ENCODE data around the gene CCDC60.

CCDC60 gene

GRCh38 chr12:119383206-119383605 lies 48.7 kb downstream of the CCDC60 start:
- in situ Hi-C loops (cut with HindIII; ENCODE audit: low sequenced_read_pairs), result no loop called here

- in situ Hi-C loops (cut with HindIII; ENCODE audit: low sequenced_read_pairs), result no loop called here
These were observed 49.8 kb downstream of the CCDC60 start for GRCh38 chr12:119384340-119384739.

GRCh38 chr12:119385659-119386058 lies 51.1 kb downstream of the CCDC60 start:
- in situ Hi-C loops (cut with HindIII; ENCODE audit: low sequenced_read_pairs), result no loop called here

GRCh38 chr12:119389687-119390086 lies 55.2 kb downstream of the CCDC60 start:
- in situ Hi-C loops (cut with HindIII; ENCODE audit: low sequenced_read_pairs), result no loop called here

GRCh38 chr12:119391673-119392072 lies 57.1 kb downstream of the CCDC60 start:
- in situ Hi-C loops (cut with HindIII; ENCODE audit: low sequenced_read_pairs), result no loop called here

- in situ Hi-C loops (cut with HindIII; ENCODE audit: low sequenced_read_pairs), result no loop called here
These were observed 59.1 kb downstream of the CCDC60 start for GRCh38 chr12:119393677-119394076.

- in situ Hi-C loops (cut with HindIII; ENCODE audit: low sequenced_read_pairs), result no loop called here
These were observed 63.0 kb downstream of the CCDC60 start for GRCh38 chr12:119397540-119397939.

- in situ Hi-C loops (cut with HindIII; ENCODE audit: low sequenced_read_pairs), result no loop called here
These were observed 63.7 kb downstream of the CCDC60 start for GRCh38 chr12:119398190-119398589.

GRCh38 chr12:119399301-119399700 lies 64.8 kb downstream of the CCDC60 start:
- in situ Hi-C loops (cut with HindIII; ENCODE audit: low sequenced_read_pairs), result no loop called here

GRCh38 chr12:119406308-119406707 lies 71.8 kb downstream of the CCDC60 start:
- in situ Hi-C loops (cut with HindIII; ENCODE audit: low sequenced_read_pairs), result no loop called here

- in situ Hi-C loops (cut with HindIII; ENCODE audit: low sequenced_read_pairs), result no loop called here
These were observed 72.3 kb downstream of the CCDC60 start for GRCh38 chr12:119406811-119407210.

- in situ Hi-C loops (cut with HindIII; ENCODE audit: low sequenced_read_pairs), result no loop called here
These were observed 74.5 kb downstream of the CCDC60 start for GRCh38 chr12:119409043-119409442.

- in situ Hi-C loops (cut with HindIII; ENCODE audit: low sequenced_read_pairs), result no loop called here
These were observed 75.9 kb downstream of the CCDC60 start for GRCh38 chr12:119410396-119410795.

- in situ Hi-C loops (cut with HindIII; ENCODE audit: low sequenced_read_pairs), result no loop called here
These were observed 77.8 kb downstream of the CCDC60 start for GRCh38 chr12:119412306-119412705.

- in situ Hi-C loops (cut with HindIII; ENCODE audit: low sequenced_read_pairs), result no loop called here
These were observed 78.6 kb downstream of the CCDC60 start for GRCh38 chr12:119412811-119413794.

GRCh38 chr12:119415714-119416113 lies 81.2 kb downstream of the CCDC60 start:
- in situ Hi-C loops (cut with HindIII; ENCODE audit: low sequenced_read_pairs), result no loop called here

- in situ Hi-C loops (cut with HindIII; ENCODE audit: low sequenced_read_pairs), result no loop called here
These were observed 82.9 kb downstream of the CCDC60 start for GRCh38 chr12:119417440-119417839.

- in situ Hi-C loops (cut with HindIII; ENCODE audit: low sequenced_read_pairs), result no loop called here
These were observed 84.9 kb downstream of the CCDC60 start for GRCh38 chr12:119419381-119419780.

- in situ Hi-C loops (cut with HindIII; ENCODE audit: low sequenced_read_pairs), result no loop called here
These were observed 88.8 kb downstream of the CCDC60 start for GRCh38 chr12:119423285-119423684.

GRCh38 chr12:119425623-119426022 lies 91.1 kb downstream of the CCDC60 start:
- in situ Hi-C loops (cut with HindIII; ENCODE audit: low sequenced_read_pairs), result no loop called here

- in situ Hi-C loops (cut with HindIII; ENCODE audit: low sequenced_read_pairs), result no loop called here
These were observed 96.6 kb downstream of the CCDC60 start for GRCh38 chr12:119431151-119431550.

GRCh38 chr12:119432949-119433348 lies 98.4 kb downstream of the CCDC60 start:
- in situ Hi-C loops (cut with HindIII; ENCODE audit: low sequenced_read_pairs), result no loop called here

Data from DLD1 (cell line).